Activated CD4-positive, CD25-positive, alpha-beta regulatory T cell treated with anti-CD3 and anti-CD28 coated beads, Interleukin-2, amount 50 U/mL, for 16 hours (primary cell): ENCODE measurements around the gene C17orf113.
"Not testable (repeated sequence)": the region's sequence is repeated elsewhere in the genome, so short reads cannot be mapped to it uniquely, and the experiment has no call there.

ENCODE experiments used
- DNase-seq: peaks from one replicate; pipeline ENCODE4 v3.0.0-alpha.2; 2020; ENCODE audit warnings: low read depth, low spot score

C17orf113 gene

DNA sequence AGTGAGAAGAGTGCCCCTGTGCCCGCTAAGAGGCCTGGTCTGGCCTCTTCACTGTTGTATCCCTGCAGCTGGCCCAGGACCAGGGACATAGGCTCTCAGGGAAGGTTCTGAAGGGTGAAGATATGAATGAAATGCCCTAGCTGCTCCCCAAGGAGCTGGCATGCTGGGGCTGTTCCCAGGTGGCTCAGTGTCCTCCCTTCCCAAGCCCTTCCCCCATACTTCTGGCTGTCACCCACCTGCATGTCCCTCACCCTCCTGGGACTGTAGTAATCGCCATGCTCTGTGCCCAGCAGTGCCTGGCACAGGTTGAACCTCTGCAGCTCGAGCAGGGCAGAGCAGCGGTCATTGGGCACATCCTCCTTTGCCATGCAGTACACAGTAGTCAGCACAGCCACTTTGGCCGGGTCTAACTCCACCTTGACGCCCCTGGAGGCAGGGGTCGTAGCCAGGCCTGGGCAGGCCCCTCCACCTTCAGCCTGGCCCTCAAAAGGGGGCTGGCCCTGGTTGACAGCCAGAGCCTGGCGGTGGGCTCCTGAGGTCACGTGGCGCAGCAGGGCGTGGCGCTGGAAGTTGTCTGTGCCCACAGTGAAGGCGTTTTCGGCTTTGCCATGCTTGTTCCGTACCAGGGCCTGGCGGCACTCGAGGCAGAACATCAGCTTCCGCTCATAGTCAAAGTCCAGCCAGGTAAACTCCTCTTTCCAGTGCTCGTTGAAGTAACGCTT is 7.6 kb downstream of the C17orf113 start:
- no peak for DNase-seq

- DNase-seq, result no peak
Observed at GRCh38 chr17:42041619-42042018, 8.8 kb downstream of the C17orf113 start.

DNA sequence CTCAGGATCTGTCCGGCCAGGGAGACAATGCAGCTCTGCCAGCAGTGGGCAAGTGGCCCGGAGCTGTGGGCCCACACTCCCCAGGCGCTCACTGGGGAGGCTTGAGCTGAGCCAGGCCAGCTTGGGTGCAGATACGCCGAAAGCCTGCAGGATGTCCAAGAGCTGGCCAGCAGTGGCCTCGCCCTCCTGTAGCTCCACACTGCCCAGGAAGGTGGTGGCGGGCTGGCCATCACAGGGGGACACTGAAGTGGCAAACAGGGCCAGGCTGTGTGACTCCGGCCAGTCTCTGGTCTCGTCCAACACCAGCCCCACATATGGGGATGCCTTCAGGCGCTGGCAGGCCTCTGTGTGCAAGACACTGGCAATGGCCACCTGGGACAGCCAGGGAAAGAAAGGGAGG is 9.6 kb downstream of the C17orf113 start:
- no peak for DNase-seq

GRCh38 chr17:42039794-42040763 is 10.3 kb downstream of the C17orf113 start:
- DNase-seq, result no peak

- no peak for DNase-seq
Observed at GRCh38 chr17:42038221-42038973, 12.0 kb downstream of the C17orf113 start.

- DNase-seq, result no peak
Observed at GRCh38 chr17:42034059-42034458, 16.3 kb downstream of the C17orf113 start.

DNA sequence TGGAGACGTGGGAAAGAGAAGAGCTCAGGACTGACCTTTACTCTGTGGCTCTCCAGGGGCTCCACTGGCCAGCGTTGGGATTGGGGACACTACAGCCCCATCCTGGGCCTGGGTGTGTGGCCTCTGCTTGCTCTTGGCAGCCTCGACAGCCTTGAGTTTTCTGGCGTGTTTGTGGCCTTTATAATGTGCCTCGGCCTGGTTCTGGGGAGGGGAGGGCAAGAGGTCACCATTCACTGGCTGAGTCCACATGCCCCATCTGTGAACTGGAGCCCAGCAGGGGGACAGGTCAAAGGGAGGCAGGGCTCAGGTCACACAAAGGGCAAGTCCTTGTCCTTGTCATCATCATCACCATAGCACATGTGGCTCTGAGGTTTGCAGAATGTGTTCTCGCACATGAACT is 18.8 kb downstream of the C17orf113 start:
- no peak for DNase-seq

GRCh38 chr17:42028791-42029127 is 21.6 kb downstream of the C17orf113 start:
- DNase-seq, result no peak

- no peak for DNase-seq
Observed at GRCh38 chr17:42027961-42028790, 22.2 kb downstream of the C17orf113 start.

DNA sequence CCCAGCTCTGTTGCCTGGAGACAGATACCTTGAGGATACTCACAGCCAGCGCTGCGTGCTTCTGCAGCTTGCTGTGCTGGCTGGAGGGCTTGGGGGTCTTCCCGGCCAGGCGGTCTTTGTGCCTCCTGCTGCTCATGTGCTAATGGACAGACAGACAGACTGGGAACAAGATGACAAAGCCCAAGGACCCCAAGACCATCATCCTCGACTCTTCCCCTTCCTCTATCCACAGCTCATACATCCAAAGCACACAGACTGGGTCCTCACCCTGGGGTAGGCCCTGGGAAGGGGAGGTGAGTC is 22.9 kb downstream of the C17orf113 start:
- no peak for DNase-seq

DNA sequence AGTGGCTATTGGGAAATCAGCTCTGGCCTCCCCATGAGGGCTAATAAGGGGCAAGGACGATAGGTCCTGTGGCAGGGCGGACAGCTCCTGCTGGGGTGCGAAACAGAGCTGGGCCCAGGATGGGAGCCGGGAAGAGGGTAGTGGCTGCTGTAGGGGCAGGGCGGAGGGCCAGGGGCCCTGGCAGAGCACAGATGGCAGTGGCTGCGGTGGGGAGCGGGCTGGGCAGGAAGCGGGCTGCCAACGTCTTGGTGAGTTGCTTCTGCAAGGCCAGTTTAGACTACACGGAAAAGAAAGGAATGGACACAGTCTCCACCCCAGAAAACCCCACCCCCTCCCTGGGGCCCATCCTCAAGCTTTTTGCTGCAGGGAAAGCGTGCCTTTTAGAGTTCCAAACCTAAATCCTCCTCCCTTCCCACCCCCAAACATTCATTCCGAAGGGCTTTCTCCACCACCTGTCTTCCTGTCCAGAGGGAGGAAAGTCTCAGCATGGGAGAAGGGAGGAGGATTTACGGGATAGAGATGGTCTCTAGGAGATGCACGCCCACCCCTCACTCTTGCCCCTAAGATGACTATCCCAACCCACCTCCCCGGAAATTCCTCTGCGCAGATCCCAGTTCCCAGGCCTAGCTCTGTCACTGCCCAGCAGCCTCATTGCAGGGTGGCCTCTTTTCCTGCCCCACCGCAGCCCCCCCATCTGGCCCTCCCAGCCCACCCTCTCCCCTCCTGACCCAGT is 23.4 kb downstream of the C17orf113 start:
- no peak for DNase-seq

DNA sequence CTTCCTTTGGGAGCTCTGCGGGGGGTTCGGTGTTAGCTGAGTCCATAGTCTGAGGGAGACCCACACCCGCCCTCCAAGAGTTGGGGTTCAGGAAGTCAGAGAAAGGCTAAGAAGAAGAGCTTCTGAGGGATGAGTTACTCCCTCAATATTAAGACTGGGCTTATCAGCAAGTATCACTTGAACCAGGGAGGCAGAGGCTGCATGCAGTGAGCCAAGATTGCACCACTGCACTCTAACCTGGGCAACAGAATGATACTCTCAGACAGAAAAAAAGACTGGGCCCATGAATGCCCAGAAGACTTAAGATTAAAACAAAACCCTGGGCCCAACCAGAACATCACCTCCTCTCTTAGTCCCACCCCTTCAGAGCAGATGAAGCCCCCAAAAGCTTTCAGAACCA is 24.5 kb downstream of the C17orf113 start:
- no peak for DNase-seq

DNA sequence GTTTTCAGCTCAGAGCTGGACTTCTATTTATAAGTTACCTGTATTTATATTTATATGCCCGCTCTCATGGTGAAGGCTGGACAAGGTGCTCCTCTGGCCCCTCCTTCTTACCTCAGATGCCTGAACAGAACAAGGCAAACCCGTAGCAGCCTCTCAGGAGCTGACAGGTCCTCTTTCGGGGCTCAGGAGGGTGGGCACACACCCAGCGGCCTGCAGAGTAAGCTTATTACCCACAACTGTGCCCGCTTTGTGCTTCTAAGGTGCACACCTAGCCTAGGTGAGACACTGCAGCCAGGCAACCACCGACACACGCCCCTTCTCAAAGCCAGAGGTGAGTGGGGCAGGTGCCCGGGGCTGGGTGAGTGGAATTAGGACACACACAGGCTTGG is 25.2 kb downstream of the C17orf113 start:
- no peak for DNase-seq

DNA sequence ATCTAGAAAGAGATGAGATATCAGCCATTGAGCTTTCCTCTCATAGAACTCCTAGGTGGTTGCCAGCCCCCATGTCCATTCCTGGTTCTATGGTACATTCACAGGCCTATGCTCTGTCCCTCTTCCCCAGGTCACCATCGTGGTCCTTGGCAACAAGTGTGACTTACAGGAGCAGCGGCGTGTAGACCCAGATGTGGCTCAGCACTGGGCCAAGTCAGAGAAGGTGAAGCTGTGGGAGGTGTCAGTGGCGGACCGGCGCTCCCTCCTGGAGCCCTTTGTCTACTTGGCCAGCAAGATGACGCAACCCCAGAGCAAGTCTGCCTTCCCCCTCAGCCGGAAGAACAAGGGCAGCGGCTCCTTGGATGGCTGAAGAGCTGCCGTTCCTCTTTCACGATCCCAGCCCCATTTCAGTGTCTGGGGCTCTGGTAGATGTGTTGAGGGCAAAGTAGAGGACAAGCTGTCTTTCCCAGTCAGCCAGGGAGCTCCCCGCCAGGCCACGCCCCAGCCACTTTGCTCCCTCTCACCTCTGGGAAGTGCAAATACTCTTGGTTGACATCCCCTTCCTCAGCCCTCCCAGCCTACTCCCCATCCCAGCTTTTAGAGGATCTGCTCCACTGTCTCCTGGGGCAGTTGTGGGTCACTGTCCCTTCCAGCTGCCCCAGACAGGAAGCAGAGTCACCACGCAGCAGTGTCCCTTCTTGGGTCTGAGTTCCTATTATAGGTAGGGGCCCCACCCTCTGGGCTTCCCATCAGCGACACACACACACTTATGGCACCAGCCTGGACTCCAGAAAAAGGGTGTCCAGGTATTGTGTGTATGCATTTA is 26.7 kb downstream of the C17orf113 start:
- no peak for DNase-seq

GRCh38 chr17:42020845-42021244 is 29.6 kb downstream of the C17orf113 start:
- DNase-seq, result not testable (repeated sequence)

GRCh38 chr17:42019509-42020404 is 30.6 kb downstream of the C17orf113 start, which contains the start of gene NKIRAS2:
Gene NKIRAS2 (plus strand): TSS chr17:42020090. CDS start chr17:42021578, 1,488 bp downstream.
- DNase-seq, result peak; percentile 88

- DNase-seq, result no peak
Observed at GRCh38 chr17:42018988-42019387, 31.4 kb downstream of the C17orf113 start.

- DNase-seq, result no peak
Observed at GRCh38 chr17:42018339-42018738, 32.1 kb downstream of the C17orf113 start.

GRCh38 chr17:42017866-42018200 is 32.6 kb downstream of the C17orf113 start:
- DNase-seq, result no peak
